Tongue (tissue), 3 donors: Measurements from ENCODE around the gene WDR17. TPM values are rescaled to one million over a fixed set of nuclear protein-coding genes. Genes with fewer than 3 reads are reported as not detected.
A peak's percentile ranks its signal among the peaks of the same experiment; 100 is the strongest.
"Not testable (repeated sequence)": the region's sequence is repeated elsewhere in the genome, so short reads cannot be mapped to it uniquely, and the experiment has no call there.

Experiments used
- DNase-seq: peaks from one replicate; pipeline ENCODE4 v3.0.0-alpha.2; 2015
- small RNA-seq: library from RNA; depleted of rRNA; stranded (forward); fragments of <200 nt; gene quantifications from one replicate; pipeline ENCODE3, GENCODE V24; 2014; ENCODE audit warnings: low replicate concordance
- total RNA-seq: library from RNA; depleted of rRNA; stranded (reverse); fragments of >200 nt; gene quantifications from one replicate; pipeline ENCODE4 v1.2.3, GENCODE V29; 2014

The WDR17 gene
- total RNA-seq, 1 donor from 2014 or later: 5.7 TPM

DNA sequence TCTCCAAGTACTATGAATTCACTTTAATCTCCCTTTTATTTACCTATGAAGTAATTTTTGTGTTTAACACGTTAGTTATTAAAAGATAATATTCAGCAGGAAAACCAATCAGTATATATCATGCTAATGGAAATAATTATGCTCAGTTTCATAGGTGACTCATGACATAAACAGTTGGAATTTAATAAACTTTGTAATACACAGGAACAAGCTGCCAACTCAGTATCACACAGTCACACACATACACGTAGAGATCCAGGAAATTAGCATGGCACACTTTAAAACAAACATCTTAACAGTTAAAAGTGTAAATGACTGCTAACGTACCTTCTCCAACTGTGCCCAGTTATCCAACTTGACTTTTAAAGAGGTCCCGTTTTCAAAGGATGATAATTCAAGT lies 127.5 kb downstream of the WDR17 start:
- no peak for DNase-seq

DNA sequence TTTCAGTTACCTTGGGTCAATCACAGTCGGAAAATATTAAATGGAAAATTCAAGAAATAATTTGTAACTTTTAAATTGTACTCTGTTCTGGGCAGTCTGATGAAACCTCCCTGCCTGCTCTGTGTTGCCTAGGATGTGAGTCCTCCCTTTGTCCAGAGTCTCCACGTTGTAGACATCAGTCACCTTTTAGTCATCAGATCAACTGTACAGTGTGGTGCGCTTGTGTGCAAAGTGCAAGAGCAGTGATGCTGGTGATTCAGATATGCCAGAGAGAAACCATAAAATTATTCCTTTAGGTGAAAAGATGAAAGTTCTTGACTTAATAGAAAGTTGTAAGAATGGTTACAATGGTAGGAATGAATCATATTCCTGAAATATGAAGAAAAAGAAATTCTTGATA lies 128.3 kb downstream of the WDR17 start:
- no peak for DNase-seq

DNA sequence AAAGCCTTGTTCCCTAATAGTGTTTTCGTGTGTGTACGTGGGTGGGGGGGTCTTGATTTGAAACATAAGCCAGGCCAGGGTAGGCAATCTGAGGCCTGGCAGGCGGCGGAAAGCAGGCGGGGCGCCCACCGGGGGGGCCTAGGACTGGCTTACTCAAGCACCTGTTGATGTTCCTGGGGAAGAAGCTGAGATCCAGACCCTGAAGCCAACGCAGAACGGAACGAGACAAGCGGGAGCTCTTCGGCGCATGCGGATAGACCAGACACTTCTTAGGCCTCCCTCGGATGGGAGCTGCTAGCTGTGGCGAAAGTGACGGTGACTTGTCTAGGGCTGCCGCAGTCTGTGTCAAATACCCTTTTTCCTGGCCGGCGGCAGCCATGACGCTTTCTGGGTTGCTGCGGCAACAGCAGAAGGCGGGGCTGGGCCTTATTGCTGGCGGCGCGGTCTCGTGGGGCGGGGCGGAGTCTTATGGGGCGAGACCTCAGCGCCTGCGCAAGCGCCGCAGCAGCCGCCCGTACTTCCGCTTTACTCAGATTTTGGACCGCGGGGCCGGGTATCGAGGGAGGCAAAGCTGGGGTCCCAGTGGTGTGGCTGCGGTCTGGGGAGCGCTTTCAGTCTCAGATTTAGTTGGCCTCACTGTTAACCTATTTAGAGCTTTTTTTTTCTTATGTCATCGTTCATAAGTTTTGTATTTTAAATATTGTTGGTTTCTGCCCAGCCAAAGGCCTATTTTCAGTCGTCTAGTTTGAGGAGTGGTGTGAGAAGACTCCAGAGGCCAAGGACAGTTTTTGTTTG lies 129.7 kb downstream of the WDR17 start, which contains the start of gene SPATA4:
Gene SPATA4 (minus strand): TSS at position 402 of the 795 bp plus-strand sequence. CDS start 23 bp downstream, at position 379.
- DNase-seq: peak; percentile 97

DNA sequence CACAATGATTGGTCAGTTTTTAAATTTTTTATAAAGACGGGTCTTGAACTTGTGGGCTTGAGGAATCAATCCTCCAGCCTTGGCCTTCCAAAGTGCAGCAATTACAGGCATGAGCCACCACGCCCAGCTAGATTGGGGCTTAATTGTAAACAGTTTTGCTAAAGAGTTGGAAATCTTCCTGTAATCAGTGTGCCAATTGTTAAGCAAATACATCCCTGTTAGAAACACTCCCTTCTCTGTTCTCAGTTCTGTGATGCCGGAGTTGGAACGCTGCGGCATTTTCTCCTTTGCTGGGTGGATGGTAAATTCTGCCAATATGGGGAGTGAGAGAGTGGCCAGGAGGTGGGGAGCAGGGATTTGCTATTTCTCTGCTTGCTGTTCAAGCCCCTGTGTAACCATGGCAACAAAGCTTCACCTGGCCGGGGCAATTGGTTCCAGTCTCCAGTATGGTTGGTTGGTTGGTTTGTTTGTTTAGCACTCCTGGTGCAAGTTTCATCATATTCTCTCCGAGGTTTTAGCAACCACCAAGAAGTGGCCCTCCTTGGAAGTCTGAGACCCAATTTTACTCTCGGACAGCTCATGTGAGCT lies 132.8 kb downstream of the WDR17 start:
- DNase-seq: no peak

DNA sequence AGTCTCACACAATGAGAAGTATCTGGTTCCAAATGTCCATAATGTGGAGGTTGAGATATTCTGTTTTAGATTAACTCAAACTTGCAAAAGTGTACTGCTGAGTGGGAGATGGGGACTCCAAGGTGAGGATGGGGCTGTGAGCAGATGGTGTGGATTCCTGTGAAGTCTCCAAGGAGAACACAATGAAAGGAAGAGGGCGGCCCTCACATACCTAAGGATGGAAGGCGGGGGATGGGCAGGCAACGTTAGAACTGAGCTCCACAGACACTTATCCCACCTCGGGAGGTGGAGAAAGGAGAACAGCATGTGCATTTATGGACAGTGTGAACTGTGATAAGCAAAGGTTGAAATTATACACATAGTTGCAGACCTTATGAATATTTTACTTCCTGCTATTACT lies 139.7 kb downstream of the WDR17 start:
- DNase-seq: no peak

DNA sequence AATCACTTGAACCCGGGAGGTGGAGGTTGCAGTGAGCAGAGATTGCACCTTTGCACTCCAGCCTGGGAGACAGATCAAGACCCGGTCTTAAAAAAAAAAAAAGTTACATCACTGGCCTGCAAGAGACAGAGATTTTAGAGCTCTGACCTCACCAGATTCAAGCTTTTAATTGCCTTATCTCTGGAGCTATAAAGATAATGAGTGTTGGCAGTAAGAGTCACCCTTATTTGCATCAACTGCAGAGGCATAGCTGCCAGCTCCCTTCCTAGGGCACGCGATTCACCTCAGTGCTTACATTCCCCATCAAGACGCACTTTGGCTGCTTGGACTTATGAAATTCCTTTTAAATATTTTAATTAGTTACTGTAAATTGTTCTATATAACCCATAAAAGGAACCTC lies 142.2 kb downstream of the WDR17 start:
- no peak for DNase-seq

DNA sequence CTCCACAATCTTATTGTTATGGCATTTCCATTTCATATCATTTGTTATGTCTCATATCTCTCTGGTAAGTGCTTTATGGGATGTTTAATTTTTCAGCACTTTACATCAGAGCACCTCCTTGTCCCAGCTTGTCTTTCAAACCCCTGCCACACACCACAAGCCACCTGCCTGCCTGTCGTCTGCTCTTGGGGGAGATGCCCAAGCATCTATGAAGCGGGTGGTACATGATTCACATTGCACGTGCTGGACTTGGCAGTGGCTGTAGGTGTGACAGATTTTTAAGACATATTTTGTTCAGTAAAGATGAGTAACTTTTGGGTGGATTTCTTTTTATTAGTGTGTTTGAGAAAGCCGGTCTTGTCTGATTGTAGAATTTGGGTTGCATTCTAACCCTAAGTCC lies 143.9 kb downstream of the WDR17 start:
- no peak for DNase-seq

DNA sequence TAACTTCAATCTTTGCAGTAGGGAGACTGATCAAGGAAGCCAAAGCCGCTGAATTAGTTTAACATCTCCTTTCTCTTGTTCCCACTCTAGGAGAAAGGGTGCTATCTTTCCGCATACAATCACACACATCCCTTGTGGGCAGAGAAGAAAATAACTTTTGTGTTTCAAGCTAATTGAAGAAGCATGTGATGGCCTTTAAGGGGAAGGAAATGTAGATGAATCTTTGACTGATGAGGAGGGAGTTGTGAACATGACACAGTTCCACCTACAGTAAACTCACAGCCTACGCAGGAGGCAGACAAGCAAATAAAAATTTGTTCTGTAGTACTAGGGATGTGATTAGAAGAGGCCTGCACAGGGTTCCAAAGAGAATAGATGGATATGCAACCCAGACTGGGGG lies 144.5 kb downstream of the WDR17 start:
- DNase-seq: no peak

DNA sequence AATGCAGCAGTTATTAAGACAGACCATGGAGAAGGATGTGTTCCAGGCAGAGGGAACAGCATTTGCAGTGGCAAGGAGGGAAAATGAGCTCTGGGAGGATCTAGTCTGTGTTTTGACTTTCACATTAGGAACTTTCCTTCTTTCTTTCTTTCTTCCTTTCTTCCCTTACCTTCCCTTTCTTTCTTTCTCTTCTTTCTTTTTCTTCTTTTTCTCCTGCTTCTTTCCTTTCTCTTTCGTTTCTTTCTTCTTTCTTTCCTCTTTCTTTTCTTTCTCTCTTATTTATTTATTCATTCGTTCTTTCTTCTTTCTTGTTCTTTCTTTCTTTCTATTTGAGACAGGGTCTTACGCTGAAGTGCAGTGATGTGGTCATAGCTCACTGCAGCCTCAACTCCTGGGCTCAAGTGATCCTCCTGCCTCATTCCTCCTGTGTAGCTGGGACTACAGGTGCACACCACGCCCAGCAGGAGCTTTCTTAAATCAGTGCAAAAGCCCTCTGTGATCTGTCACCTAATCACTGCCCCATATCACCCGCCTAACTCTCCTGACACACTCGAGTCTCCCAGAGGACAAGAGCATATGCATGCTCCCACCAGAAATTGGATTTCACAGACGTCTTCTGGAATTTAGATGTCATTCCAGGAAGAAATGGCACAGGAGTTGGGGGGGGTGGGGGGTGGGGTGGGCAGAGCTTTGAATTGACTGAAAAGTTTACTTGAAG lies 145.1 kb downstream of the WDR17 start:
- no peak for DNase-seq

DNA sequence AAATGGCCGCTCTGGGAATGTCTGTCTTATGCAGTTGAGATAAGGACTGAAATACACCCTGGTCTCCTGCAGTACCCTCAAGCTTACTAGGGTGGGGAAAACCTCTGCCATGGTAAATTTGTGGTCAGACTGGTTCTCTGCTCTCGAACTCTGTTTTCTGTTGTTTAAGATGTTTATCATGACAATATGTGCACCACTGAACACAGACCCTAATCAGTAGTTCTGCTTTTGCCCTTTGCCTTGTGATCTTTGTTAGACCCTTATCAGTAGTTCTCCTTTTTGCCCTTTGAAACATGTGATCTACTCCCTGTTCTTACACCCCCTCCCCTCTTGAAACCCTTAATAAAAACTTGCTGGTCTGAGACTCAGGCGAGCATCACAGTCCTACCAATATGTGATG lies 146.7 kb downstream of the WDR17 start:
- not testable (repeated sequence) for DNase-seq

DNA sequence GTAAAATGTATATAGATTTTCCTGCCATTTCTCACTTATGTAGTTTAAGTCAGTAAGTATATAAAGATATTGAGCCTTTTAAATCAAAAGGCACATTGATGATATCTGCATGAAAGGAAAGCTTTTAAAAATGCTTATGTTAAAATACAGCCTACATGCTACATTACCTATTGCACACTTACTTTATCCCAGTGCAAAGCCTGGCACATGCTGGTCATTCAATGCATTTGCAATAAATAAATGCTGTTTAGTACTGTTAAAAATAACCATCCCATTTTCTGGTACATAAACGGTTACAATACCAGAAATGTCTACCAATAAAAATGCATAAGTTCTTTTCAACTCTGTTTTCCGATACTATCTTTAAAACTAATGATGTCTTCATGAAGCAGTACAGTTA lies 151.9 kb downstream of the WDR17 start:
- no peak for DNase-seq

DNA sequence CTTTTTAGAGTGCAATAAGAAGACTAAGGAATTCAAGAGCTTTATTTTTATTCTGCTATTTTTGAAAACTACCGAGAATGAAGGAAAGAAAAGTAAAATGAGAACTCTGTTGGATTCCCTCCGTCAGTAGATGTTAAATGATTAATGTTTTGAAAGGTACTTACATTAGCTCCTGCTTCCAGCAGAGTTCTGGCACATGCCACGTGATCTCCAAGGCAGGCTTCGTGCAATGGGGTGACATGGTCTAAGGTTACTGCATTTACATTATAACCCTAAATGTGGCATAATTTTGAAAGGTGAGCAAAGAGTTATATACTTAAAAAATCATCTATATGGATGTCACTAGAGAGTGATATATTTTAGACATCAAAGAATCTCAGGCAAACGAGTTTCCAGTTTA lies 156.5 kb downstream of the WDR17 start:
- no peak for DNase-seq

DNA sequence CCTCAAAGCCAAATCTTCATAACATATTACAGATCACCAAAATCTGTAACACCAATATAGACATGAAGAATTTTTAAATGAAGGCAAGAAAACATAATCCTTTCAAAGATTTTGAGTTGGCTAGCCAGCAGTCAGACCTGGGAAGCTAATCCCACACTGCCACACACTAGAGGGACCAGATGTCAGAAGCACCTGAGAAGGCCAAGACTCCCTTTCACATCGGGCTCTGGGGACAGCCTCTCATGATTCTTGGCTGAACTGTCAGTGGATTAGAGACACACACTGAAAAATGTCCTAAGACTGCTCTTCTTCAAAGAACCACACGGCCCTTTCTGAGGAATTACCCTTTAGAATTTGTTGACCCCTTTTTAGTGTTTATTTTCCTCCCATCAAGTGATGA lies 157.9 kb downstream of the WDR17 start:
- no peak for DNase-seq

DNA sequence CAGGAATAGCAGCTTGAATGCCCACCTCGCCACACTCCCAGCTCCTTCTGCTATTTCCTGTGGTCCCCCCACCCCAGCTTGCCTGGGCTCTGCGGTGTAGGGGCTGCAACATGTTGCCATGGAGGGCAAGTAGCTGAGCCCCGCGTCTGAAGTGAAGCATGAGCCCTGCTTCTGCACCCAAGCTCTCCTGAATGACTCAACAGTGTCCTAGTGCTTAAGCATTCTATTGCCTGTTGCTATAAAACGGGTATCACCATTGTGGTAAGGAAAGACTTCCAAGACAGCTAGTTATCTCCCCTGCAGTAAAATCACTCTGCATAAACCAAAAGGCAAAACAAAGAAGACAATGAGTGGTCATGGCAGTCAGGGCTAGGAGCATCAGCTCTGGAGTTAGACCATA lies 161.1 kb downstream of the WDR17 start:
- no peak for DNase-seq

DNA sequence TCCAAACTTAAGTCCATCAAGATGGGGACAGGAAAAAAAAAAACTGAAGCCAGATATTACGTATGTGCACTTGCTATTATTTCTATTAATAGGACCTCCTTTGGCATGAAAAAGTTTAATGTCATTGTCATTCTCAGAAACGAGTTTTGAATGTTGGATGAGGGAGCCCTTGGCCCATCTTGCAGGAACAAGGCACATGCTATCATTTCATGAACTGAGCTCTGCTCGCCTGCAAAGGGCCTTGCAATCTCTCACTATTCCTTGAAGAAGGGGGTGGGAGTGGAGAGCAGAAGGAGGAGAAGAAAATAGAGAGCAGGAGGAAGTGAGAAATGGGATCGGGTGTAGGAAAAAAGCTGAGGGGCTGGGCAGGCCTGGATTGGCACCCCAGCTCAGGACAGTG lies 164.0 kb downstream of the WDR17 start:
- DNase-seq: no peak

Small RNAs within 50 kb of the gene (small RNA-seq; reads per million reads assigned to genes)
- not detected for gene RF00432

Other genes with a start within 250 kb of the WDR17 start
- gene SPATA4, start 129.7 kb downstream of the WDR17 start, total RNA-seq: not detected
- gene ASB5, start 203.4 kb downstream of the WDR17 start, total RNA-seq: 206 TPM